ENCODE measurements around the gene TGFBR3.

TGFBR3 gene

GRCh38 chr1:91725989-91726721 lies 159.8 kb downstream of the TGFBR3 start:
- no peak overlapping the region for H3K23ac ChIP-seq (ENCODE audit: low read length in 2 of 2)
- no peak overlapping the region for H2AK5ac ChIP-seq (ENCODE audit: low read length, severe bottlenecking)
- no peaks in the 10 kb centered on the region for H3K9me3 ChIP-seq (ENCODE audit: control insufficient read depth, low read length)
- no peaks in the 10 kb centered on the region for H3K27me3 ChIP-seq (ENCODE audit: control insufficient read depth in 1 of 2, insufficient read depth in 1 of 2, low read length in 2 of 2)
- WGBS, result 50% methylated on average over 7 of the region's 7 CpGs
- H3K4me1 ChIP-seq (ENCODE audit: control insufficient read depth, insufficient read depth, low read depth, low read length), result peaks cover 5% of the 10 kb centered on the region
- H3K79me1 ChIP-seq (replicated peaks; ENCODE audit: low read length, poor library complexity, severe bottlenecking), result peaks cover 5% of the 10 kb centered on the region
- H2BK15ac ChIP-seq (ENCODE audit: low read depth, poor library complexity, severe bottlenecking), result no peak overlapping the region
- no peak overlapping the region for H2AFZ ChIP-seq (ENCODE audit: low read depth, low read length)
- DNase-seq, result peak; percentile 90
- H3K4me2 ChIP-seq (ENCODE audit: low read length, poor library complexity, severe bottlenecking), result no peak overlapping the region
- H2BK5ac ChIP-seq (ENCODE audit: low read depth, low read length, poor library complexity, severe bottlenecking), result no peak overlapping the region
- H3K4me3 ChIP-seq (ENCODE audit: insufficient read depth in 1 of 2, low read depth in 1 of 2, low read length in 2 of 2), result no peak overlapping the region
- H2BK120ac ChIP-seq (ENCODE audit: low read depth, low read length), result no peak overlapping the region
- no peak overlapping the region for H4K8ac ChIP-seq (ENCODE audit: low read length)
- H2BK12ac ChIP-seq (ENCODE audit: low read length in 2 of 2), result no peak overlapping the region
- no peak overlapping the region for H3K4ac ChIP-seq (ENCODE audit: low read depth in 1 of 2, low read length in 2 of 2)
- H3K18ac ChIP-seq (ENCODE audit: low read depth in 1 of 2, low read length in 2 of 2), result no peak overlapping the region
- H3K27ac ChIP-seq (ENCODE audit: low read length, poor library complexity, severe bottlenecking), result peak overlapping the region; percentile 68
- H3K36me3 ChIP-seq (ENCODE audit: control insufficient read depth in 1 of 2, insufficient read depth in 2 of 2, low read depth in 1 of 2, low read length in 2 of 2), result peaks cover 3 to 91% of the 10 kb centered on the region in 2 experiments
- H3K14ac ChIP-seq (ENCODE audit: low read length in 2 of 2), result no peak overlapping the region
- peak overlapping the region; percentile 87 for H3K9ac ChIP-seq (ENCODE audit: low read length)
- H4K91ac ChIP-seq (ENCODE audit: low read length), result no peak overlapping the region

- Histone ChIP-seq H3K27ac (ENCODE audit: low read length, poor library complexity, severe bottlenecking) (peak overlapping the region; percentile 38), H3K36me3 (ENCODE audit: control insufficient read depth in 1 of 2, insufficient read depth in 2 of 2, low read depth in 1 of 2, low read length in 2 of 2) (peaks cover 3 to 91% of the 10 kb centered on the region in 2 experiments), H2BK120ac (ENCODE audit: low read depth, low read length) (no peak overlapping the region), H2AK5ac (ENCODE audit: low read length, severe bottlenecking) (peak overlapping the region; percentile 28), H2BK5ac (ENCODE audit: low read depth, low read length, poor library complexity, severe bottlenecking) (no peak overlapping the region), H3K9ac (ENCODE audit: low read length) (peak overlapping the region; percentile 87), H3K14ac (ENCODE audit: low read length in 2 of 2) (no peak overlapping the region), H3K4me2 (ENCODE audit: low read length, poor library complexity, severe bottlenecking) (no peak overlapping the region), H3K4me1 (ENCODE audit: control insufficient read depth, insufficient read depth, low read depth, low read length) (peaks cover 1% of the 10 kb centered on the region), H2BK12ac (ENCODE audit: low read length in 2 of 2) (no peak overlapping the region), H2AFZ (ENCODE audit: low read depth, low read length) (no peak overlapping the region), H3K4me3 (ENCODE audit: insufficient read depth in 1 of 2, low read depth in 1 of 2, low read length in 2 of 2) (no peak overlapping the region), H4K91ac (ENCODE audit: low read length) (no peak overlapping the region), H3K79me1 (replicated peaks; ENCODE audit: low read length, poor library complexity, severe bottlenecking) (peaks cover 3% of the 10 kb centered on the region), H3K18ac (ENCODE audit: low read depth in 1 of 2, low read length in 2 of 2) (no peak overlapping the region), H3K4ac (ENCODE audit: low read depth in 1 of 2, low read length in 2 of 2) (no peak overlapping the region), H3K27me3 (ENCODE audit: control insufficient read depth in 1 of 2, insufficient read depth in 1 of 2, low read length in 2 of 2) (no peaks in the 10 kb centered on the region), H4K8ac (ENCODE audit: low read length) (no peak overlapping the region), H2BK15ac (ENCODE audit: low read depth, poor library complexity, severe bottlenecking) (no peak overlapping the region), H3K23ac (ENCODE audit: low read length in 2 of 2) (no peak overlapping the region), H3K9me3 (ENCODE audit: control insufficient read depth, low read length) (no peaks in the 10 kb centered on the region)
- no peak for DNase-seq
- 100% methylated on average over 1 of the region's 1 CpG for WGBS
Measured at GRCh38 chr1:91725618-91725988, 160.3 kb downstream of the TGFBR3 start.

GRCh38 chr1:91724644-91725043 lies 161.3 kb downstream of the TGFBR3 start:
- H2AK5ac ChIP-seq (ENCODE audit: low read length, severe bottlenecking), result no peak overlapping the region
- no peak overlapping the region for H2BK5ac ChIP-seq (ENCODE audit: low read depth, low read length, poor library complexity, severe bottlenecking)

GRCh38 chr1:91724231-91724630 lies 161.7 kb downstream of the TGFBR3 start:
- Histone ChIP-seq H2AK5ac (ENCODE audit: low read length, severe bottlenecking) (no peak overlapping the region), H3K36me3 (ENCODE audit: control insufficient read depth in 1 of 2, insufficient read depth in 2 of 2, low read depth in 1 of 2, low read length in 2 of 2) (peaks cover 8 to 91% of the 10 kb centered on the region in 2 experiments), H3K14ac (ENCODE audit: low read length in 2 of 2) (no peak overlapping the region), H3K9ac (ENCODE audit: low read length) (peak overlapping the region; percentile 10), H3K4me1 (ENCODE audit: control insufficient read depth, insufficient read depth, low read depth, low read length) (peaks cover 1% of the 10 kb centered on the region), H2BK5ac (ENCODE audit: low read depth, low read length, poor library complexity, severe bottlenecking) (no peak overlapping the region), H3K4ac (ENCODE audit: low read depth in 1 of 2, low read length in 2 of 2) (no peak overlapping the region), H2BK12ac (ENCODE audit: low read length in 2 of 2) (no peak overlapping the region), H3K9me3 (ENCODE audit: control insufficient read depth, low read length) (no peaks in the 10 kb centered on the region), H2AFZ (ENCODE audit: low read depth, low read length) (no peak overlapping the region), H3K27me3 (ENCODE audit: control insufficient read depth in 1 of 2, insufficient read depth in 1 of 2, low read length in 2 of 2) (no peaks in the 10 kb centered on the region), H3K27ac (ENCODE audit: low read length, poor library complexity, severe bottlenecking) (no peak overlapping the region), H2BK15ac (ENCODE audit: low read depth, poor library complexity, severe bottlenecking) (no peak overlapping the region), H3K79me1 (replicated peaks; ENCODE audit: low read length, poor library complexity, severe bottlenecking) (peaks cover 1% of the 10 kb centered on the region), H3K4me2 (ENCODE audit: low read length, poor library complexity, severe bottlenecking) (no peak overlapping the region), H4K91ac (ENCODE audit: low read length) (no peak overlapping the region), H2BK120ac (ENCODE audit: low read depth, low read length) (no peak overlapping the region), H3K18ac (ENCODE audit: low read depth in 1 of 2, low read length in 2 of 2) (no peak overlapping the region), H4K8ac (ENCODE audit: low read length) (no peak overlapping the region), H3K23ac (ENCODE audit: low read length in 2 of 2) (no peak overlapping the region), H3K4me3 (ENCODE audit: insufficient read depth in 1 of 2, low read depth in 1 of 2, low read length in 2 of 2) (no peak overlapping the region)
- 93% methylated on average over 1 of the region's 1 CpG for WGBS
- no peak for DNase-seq

More at GRCh38 chr1:91724644-91725043, 161.3 kb downstream of the TGFBR3 start:
- no peak overlapping the region for H3K23ac ChIP-seq (ENCODE audit: low read length in 2 of 2)
- peaks cover 3% of the 10 kb centered on the region for H3K79me1 ChIP-seq (replicated peaks; ENCODE audit: low read length, poor library complexity, severe bottlenecking)
- WGBS, result 83% methylated on average over 1 of the region's 2 CpGs
- H3K9me3 ChIP-seq (ENCODE audit: control insufficient read depth, low read length), result no peaks in the 10 kb centered on the region
- no peak overlapping the region for H4K91ac ChIP-seq (ENCODE audit: low read length)
- no peaks in the 10 kb centered on the region for H3K27me3 ChIP-seq (ENCODE audit: control insufficient read depth in 1 of 2, insufficient read depth in 1 of 2, low read length in 2 of 2)
- DNase-seq, result no peak
- H2BK12ac ChIP-seq (ENCODE audit: low read length in 2 of 2), result no peak overlapping the region
- H3K14ac ChIP-seq (ENCODE audit: low read length in 2 of 2), result no peak overlapping the region
- H3K36me3 ChIP-seq (ENCODE audit: control insufficient read depth in 1 of 2, insufficient read depth in 2 of 2, low read depth in 1 of 2, low read length in 2 of 2), result peaks cover 8 to 91% of the 10 kb centered on the region in 2 experiments
- H3K9ac ChIP-seq (ENCODE audit: low read length), result peak overlapping the region; percentile 87
- H3K4me3 ChIP-seq (ENCODE audit: insufficient read depth in 1 of 2, low read depth in 1 of 2, low read length in 2 of 2), result no peak overlapping the region
- no peak overlapping the region for H3K27ac ChIP-seq (ENCODE audit: low read length, poor library complexity, severe bottlenecking)
- no peak overlapping the region for H3K4me2 ChIP-seq (ENCODE audit: low read length, poor library complexity, severe bottlenecking)
- no peak overlapping the region for H2BK120ac ChIP-seq (ENCODE audit: low read depth, low read length)
- H2AFZ ChIP-seq (ENCODE audit: low read depth, low read length), result no peak overlapping the region
- peaks cover 1% of the 10 kb centered on the region for H3K4me1 ChIP-seq (ENCODE audit: control insufficient read depth, insufficient read depth, low read depth, low read length)
- no peak overlapping the region for H3K18ac ChIP-seq (ENCODE audit: low read depth in 1 of 2, low read length in 2 of 2)
- no peak overlapping the region for H2BK15ac ChIP-seq (ENCODE audit: low read depth, poor library complexity, severe bottlenecking)
- H3K4ac ChIP-seq (ENCODE audit: low read depth in 1 of 2, low read length in 2 of 2), result no peak overlapping the region
- no peak overlapping the region for H4K8ac ChIP-seq (ENCODE audit: low read length)

Data from mesenchymal stem cell (in vitro differentiated cells and primary cell).